ENCODE data around the gene CYB561D1. TPM values are rescaled to one million over a fixed set of nuclear protein-coding genes. Genes with fewer than 3 reads are reported as not detected.

CYB561D1 gene
- total RNA-seq, 4 donors from 2014 or later = 11.3 to 22.7 (median 17.8) TPM

DNA sequence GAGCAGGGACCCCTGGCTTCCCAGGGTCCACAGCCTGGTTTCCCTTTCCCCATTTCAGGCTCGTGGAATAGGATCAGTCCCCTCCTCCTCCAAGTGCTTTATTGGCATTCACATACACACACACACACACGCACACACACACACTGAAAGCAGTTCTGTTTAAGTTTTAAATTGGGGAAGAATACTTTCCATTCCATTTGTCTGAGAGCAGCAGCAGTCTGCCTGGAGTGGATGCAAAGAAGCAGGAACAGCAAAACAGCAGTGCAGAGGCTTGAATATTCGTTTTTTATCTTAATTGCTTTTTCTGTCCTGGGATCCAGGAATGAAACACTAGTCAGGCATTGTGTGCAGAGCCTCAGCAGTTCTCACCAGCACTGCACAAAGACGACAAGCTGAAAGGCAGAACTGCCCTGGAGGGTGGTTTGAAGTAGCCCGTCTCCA lies 7.1 kb downstream of the CYB561D1 start:
- intact Hi-C loops (cut with DNase I; ENCODE audit: low total_unique reads) = no loop called here
- TF ChIP-seq, protein P1, sequence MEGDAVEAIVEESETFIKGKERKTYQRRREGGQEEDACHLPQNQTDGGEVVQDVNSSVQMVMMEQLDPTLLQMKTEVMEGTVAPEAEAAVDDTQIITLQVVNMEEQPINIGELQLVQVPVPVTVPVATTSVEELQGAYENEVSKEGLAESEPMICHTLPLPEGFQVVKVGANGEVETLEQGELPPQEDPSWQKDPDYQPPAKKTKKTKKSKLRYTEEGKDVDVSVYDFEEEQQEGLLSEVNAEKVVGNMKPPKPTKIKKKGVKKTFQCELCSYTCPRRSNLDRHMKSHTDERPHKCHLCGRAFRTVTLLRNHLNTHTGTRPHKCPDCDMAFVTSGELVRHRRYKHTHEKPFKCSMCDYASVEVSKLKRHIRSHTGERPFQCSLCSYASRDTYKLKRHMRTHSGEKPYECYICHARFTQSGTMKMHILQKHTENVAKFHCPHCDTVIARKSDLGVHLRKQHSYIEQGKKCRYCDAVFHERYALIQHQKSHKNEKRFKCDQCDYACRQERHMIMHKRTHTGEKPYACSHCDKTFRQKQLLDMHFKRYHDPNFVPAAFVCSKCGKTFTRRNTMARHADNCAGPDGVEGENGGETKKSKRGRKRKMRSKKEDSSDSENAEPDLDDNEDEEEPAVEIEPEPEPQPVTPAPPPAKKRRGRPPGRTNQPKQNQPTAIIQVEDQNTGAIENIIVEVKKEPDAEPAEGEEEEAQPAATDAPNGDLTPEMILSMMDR (IDR thresholded peaks at IDR 0.05) = no peak
- no peak for TF ChIP-seq POLR2A (IDR thresholded peaks at IDR 0.05)
- H3K4me3 ChIP-seq (ENCODE audit: low read depth, poor library complexity, severe bottlenecking) = no peak overlapping the region
- 39 to 47% methylated on average over 5 of the region's 5 CpGs for WGBS, 2 donors
- DNase-seq (ENCODE audit: low spot score in 2 of 2) = no peak

DNA sequence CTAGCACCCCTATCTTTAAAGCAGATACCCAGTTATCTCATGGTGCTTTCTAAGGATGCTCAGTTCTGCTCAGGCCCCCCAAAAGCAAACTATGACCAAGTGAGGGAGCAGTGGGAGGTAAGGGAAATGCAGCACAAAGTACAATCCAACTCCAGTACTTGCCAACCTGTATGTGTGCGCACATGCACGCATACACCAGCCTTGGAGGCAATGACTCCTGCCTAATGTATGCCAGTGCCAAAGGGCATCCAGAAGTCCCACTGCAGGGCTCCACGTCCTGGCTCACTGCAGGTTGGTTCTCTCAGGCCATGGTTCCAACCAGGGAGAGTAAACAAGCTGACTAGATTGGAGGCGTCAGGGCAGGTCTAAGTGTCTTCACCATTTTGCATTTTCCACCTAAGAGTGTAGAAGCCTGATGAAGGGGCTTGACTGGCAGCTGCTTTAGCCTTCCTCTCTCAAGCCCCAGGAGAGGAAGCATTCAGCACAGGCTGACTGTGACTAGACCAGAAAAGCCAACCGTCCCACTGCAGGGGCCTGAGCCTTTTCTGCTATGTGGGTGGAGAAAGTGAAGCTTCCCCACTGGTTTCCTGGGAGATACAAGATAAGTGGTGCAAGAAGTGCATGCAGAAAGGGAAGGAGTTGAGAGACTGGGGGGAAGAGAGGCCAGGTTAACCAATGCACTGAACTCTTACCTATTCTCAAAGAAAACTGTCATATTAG lies 7.9 kb downstream of the CYB561D1 start:
- intact Hi-C loops (cut with DNase I; ENCODE audit: low total_unique reads) = no loop called here
- no peak for TF ChIP-seq POLR2A (IDR thresholded peaks at IDR 0.05)
- TF ChIP-seq, protein P1 (IDR thresholded peaks at IDR 0.05) = no peak
- no peak overlapping the region for H3K4me3 ChIP-seq (ENCODE audit: low read depth, poor library complexity, severe bottlenecking)
- 42 to 50% methylated on average over 5 of the region's 5 CpGs for WGBS, 2 donors
- DNase-seq (ENCODE audit: low spot score in 2 of 2) = no peak

DNA sequence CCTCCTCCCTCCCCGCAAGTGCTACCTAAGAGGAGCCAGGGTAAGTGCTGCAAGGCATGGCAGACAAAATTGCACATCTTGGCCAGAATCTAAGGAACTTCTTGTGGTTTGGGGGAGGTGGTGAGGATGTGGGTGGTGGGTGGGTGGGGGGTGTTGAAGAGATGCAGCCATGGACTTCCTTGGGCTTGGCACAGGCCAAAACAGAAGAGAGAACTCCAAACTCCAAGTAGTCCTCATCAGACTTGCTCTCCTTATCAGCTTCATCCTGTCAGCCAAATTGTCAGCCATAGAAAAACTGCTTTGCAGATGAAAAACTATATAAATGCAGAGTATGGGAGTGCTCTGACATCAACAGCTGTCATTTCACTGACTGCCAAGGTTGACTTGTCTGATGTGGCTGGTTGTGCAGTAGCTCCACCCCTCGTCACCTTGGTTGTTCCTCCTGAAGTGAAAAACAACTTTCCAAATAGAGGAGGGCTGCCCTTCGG lies 8.5 kb downstream of the CYB561D1 start:
- no peak for DNase-seq (ENCODE audit: low spot score in 2 of 2)
- no peak overlapping the region for H3K4me3 ChIP-seq (ENCODE audit: low read depth, poor library complexity, severe bottlenecking)
- TF ChIP-seq, protein P1 (IDR thresholded peaks at IDR 0.05) = no peak
- no peak for TF ChIP-seq POLR2A (IDR thresholded peaks at IDR 0.05)
- intact Hi-C loops (cut with DNase I; ENCODE audit: low total_unique reads) = no loop called here
- WGBS, 2 donors = 56 to 65% methylated on average over 3 of the region's 3 CpGs

DNA sequence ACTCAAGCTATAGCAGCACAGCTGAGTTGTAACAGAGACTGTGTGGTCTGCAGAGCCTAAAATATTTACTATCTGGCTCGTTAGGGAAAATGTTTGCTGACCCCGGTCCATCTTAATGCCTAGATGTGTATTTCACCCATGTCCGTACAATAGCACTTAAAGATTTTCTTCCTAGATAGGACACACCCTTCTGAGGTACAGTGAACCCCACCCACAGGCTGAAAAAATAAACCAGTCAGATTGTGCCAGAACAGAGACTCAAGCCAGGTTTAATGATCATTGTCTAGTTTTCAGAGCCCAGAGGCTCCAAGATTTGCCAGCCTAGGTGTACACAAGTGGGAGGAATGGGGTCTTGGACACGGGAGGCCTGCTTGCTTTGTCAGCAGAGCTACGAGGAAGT lies 10.0 kb downstream of the CYB561D1 start:
- DNase-seq (ENCODE audit: low spot score in 2 of 2) = no peak
- intact Hi-C loops (cut with DNase I; ENCODE audit: low total_unique reads) = no loop called here
- TF ChIP-seq, protein P1 (IDR thresholded peaks at IDR 0.05) = no peak
- no peak for TF ChIP-seq POLR2A (IDR thresholded peaks at IDR 0.05)
- H3K4me3 ChIP-seq (ENCODE audit: low read depth, poor library complexity, severe bottlenecking) = no peak overlapping the region
- 42 to 49% methylated on average over 5 of the region's 5 CpGs for WGBS, 2 donors

DNA sequence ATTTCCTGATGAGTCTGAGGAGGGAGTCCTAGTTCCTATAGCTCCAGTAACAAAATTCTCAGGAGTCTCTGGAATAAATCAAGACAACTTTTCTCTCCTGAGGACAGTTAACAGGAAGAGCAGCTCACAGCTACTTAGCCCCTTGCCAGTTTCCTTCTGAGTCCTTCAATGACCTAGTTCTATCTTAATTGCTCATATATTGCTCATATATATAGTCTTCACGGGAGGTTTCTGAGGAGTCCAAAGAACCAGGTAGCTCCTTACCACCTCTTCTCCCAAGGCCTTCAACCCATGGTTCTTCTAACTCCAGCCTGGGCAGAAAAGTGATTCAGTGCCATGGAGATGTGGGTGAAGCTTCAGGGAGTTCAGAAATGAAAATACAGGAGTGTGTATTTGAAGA lies 11.1 kb downstream of the CYB561D1 start:
- TF ChIP-seq, protein P1 (IDR thresholded peaks at IDR 0.05) = no peak
- no peak for TF ChIP-seq POLR2A (IDR thresholded peaks at IDR 0.05)
- WGBS, 2 donors = 58 to 79% methylated on average over 1 of the region's 1 CpG
- intact Hi-C loops (cut with DNase I; ENCODE audit: low total_unique reads) = no loop called here
- DNase-seq (ENCODE audit: low spot score in 2 of 2) = no peak
- H3K4me3 ChIP-seq (ENCODE audit: low read depth, poor library complexity, severe bottlenecking) = no peak overlapping the region

All from lower leg skin (tissue), 4 donors.